A549 (cell line): ENCODE data around the gene PAN3. TPM values are rescaled to one million over a fixed set of nuclear protein-coding genes. Genes with fewer than 3 reads are reported as not detected.
A peak's percentile ranks its signal among the peaks of the same experiment; 100 is the strongest.

ENCODE experiments used
- ATAC-seq, 2 experiments: fragments of 200-7000 bp in 1 of 2; fragments of >200 bp in 1 of 2; cut with Nextera tagmentation in 1 of 2; cut with Tn5 transposase in 1 of 2; 3 replicates each; pipeline versions ENCODE4 v1.8.0 to v1.9.1; 2018 to 2020; ENCODE audit warnings: mild to moderate bottlenecking in 1 of 2, moderate library complexity in 1 of 2
- CTCF ChIA-PET: fragments of 300-600 bp; sonication (Branson Sonifier 250); formaldehyde crosslinking; extraction: SDS; loops from one replicate; lab custom pipeline; 2021; ENCODE audit warnings: antibody characterized with exemption, inconsistent platforms; lab: Yijun Ruan, JAX
- POLR2A ChIA-PET: fragments of 350-600 bp; formaldehyde crosslinking; extraction: SDS; loops from one replicate; lab custom pipeline; 2021; ENCODE audit warnings: antibody characterized with exemption, inconsistent platforms; lab: Yijun Ruan, JAX
- DNase-seq, 2 experiments: peaks; one replicate each; pipeline versions ENCODE4 v3.0.0 to v3.0.0-alpha.2; 2011 to 2016; ENCODE audit warnings: low read depth in 1 of 2, low spot score in 1 of 2
- FAIRE-seq: peaks from 2 replicates; lab custom pipeline; 2011; peaks lifted over from hg19 to GRCh38; lab: Jason Lieb, UNC
- H3K27ac ChIP-seq, 2 experiments: fragments of >200 bp; sonication (Bioruptor Twin); formaldehyde crosslinking; 3 replicates each; pipeline ENCODE4 v1.5.1; 2016 to 2017
- H3K4me1 ChIP-seq: fragments of >200 bp; sonication (Bioruptor Twin); formaldehyde crosslinking; 3 replicates; pipeline ENCODE4 v1.6.1; 2016
- H3K4me2 ChIP-seq: fragments of >200 bp; sonication (Bioruptor Twin); formaldehyde crosslinking; 3 replicates; pipeline ENCODE4 v1.6.1; 2016
- H3K4me3 ChIP-seq: fragments of >200 bp; sonication (Bioruptor Twin); formaldehyde crosslinking; 3 replicates; pipeline ENCODE4 v1.5.1; 2016
- H3K9me3 ChIP-seq: fragments of >200 bp; sonication (Bioruptor Twin); formaldehyde crosslinking; 3 replicates; pipeline ENCODE4 v1.6.1; 2016
- BCL3 ChIP-seq: fragments of >200 bp; sonication (Bioruptor Twin); formaldehyde crosslinking; IDR thresholded peaks from 3 replicates; pipeline ENCODE4 v1.6.1; 2016
- BHLHE40 ChIP-seq: IDR thresholded peaks from 2 replicates; pipeline ENCODE4 v1.6.1; 2012; ENCODE audit warnings: low read depth, low read length, inconsistent platforms
- CBX2 ChIP-seq: fragments of 200-600 bp; sonication (generic); IDR thresholded peaks from 2 replicates; pipeline ENCODE4 v1.6.1; 2016; ENCODE audit warnings: low read depth, mild to moderate bottlenecking, borderline replicate concordance
- E2F6 ChIP-seq: IDR thresholded peaks from 2 replicates; pipeline ENCODE4 v1.6.1; 2012; ENCODE audit warnings: low read depth, borderline replicate concordance
- EP300 ChIP-seq, 2 experiments: fragments of >200 bp; sonication (Bioruptor Twin); formaldehyde crosslinking; IDR thresholded peaks; 2 replicates in 1 of 2; 3 replicates in 1 of 2; pipeline ENCODE4 v1.6.1; 2016 to 2017
- ESRRA ChIP-seq: fragments of 150-350 bp; IDR thresholded peaks from 2 replicates; pipeline ENCODE4 v1.6.1; 2014; ENCODE audit warnings: mild to moderate bottlenecking, low read length, borderline replicate concordance
- HEYL ChIP-seq: fragments of 250-450 bp; sonication (Bioruptor Pico); IDR thresholded peaks from 2 replicates; pipeline ENCODE4 v1.8.0; 2021; ENCODE audit warnings: mild to moderate bottlenecking, moderate library complexity
- HOXB13 ChIP-seq: fragments of 250-450 bp; sonication (Bioruptor Pico); IDR thresholded peaks from 2 replicates; pipeline ENCODE4 v1.5.0; 2020; ENCODE audit warnings: low read depth, mild to moderate bottlenecking, moderate library complexity
- JUNB ChIP-seq: fragments of >200 bp; sonication (Bioruptor Twin); formaldehyde crosslinking; IDR thresholded peaks from 2 replicates; pipeline ENCODE4 v1.6.1; 2016
- MAFK ChIP-seq: fragments of 450-650 bp; IDR thresholded peaks from 2 replicates; pipeline ENCODE4 v1.6.1; 2014; ENCODE audit not compliant: partially characterized antibody
- MAX ChIP-seq: IDR thresholded peaks from 2 replicates; pipeline ENCODE4 v1.6.1; 2012
- MYC ChIP-seq: IDR thresholded peaks from 2 replicates; pipeline ENCODE4 v1.6.1; 2012; ENCODE audit warnings: mild to moderate bottlenecking, inconsistent platforms, low read length, improper control_type of control experiment, borderline replicate concordance
- NFE2L2 ChIP-seq: fragments of 150-350 bp; conservative IDR thresholded peaks from 2 replicates; pipeline ENCODE4 v1.6.1; 2014; ENCODE audit warnings: low read length
- NR3C1 ChIP-seq: fragments of >200 bp; sonication (Bioruptor Twin); formaldehyde crosslinking; IDR thresholded peaks from 3 replicates; pipeline ENCODE4 v1.6.1; 2017
- PHF8 ChIP-seq: fragments of 200-600 bp; sonication (generic); IDR thresholded peaks from 2 replicates; pipeline ENCODE4 v1.6.1; 2016; ENCODE audit warnings: low read depth, mild to moderate bottlenecking, antibody characterized with exemption, moderate library complexity, borderline replicate concordance
- POLR2A ChIP-seq: IDR thresholded peaks from 2 replicates; pipeline ENCODE4 v1.6.1; 2012; ENCODE audit warnings: mild to moderate bottlenecking, low read length
- POLR2AphosphoS2 ChIP-seq: conservative IDR thresholded peaks from 2 replicates; pipeline ENCODE4 v1.6.1; 2012; ENCODE audit warnings: low read length, improper control_type of control experiment, inconsistent platforms
- RAD21 ChIP-seq, 2 experiments: fragments of >200 bp in 1 of 2; sonication (Bioruptor Twin) in 1 of 2; formaldehyde crosslinking in 1 of 2; IDR thresholded peaks in 1 of 2; conservative IDR thresholded peaks in 1 of 2; 2 replicates in 1 of 2; 3 replicates in 1 of 2; pipeline ENCODE4 v1.6.1; 2012 to 2018; ENCODE audit warnings: inconsistent platforms in 1 of 2
- RARB ChIP-seq: fragments of 250-450 bp; sonication (Bioruptor Pico); IDR thresholded peaks from 2 replicates; pipeline ENCODE4 v1.8.0; 2021; ENCODE audit warnings: mild to moderate bottlenecking, moderate library complexity
- RCOR1 ChIP-seq: fragments of 150-350 bp; IDR thresholded peaks from 2 replicates; pipeline ENCODE4 v1.6.1; 2014; ENCODE audit warnings: antibody characterized with exemption, low read length, low read depth
- REST ChIP-seq: fragments of 200-600 bp; sonication (generic); IDR thresholded peaks from 2 replicates; pipeline ENCODE4 v1.6.1; 2016; ENCODE audit warnings: antibody characterized with exemption, mild to moderate bottlenecking, moderate library complexity
- SMC3 ChIP-seq: fragments of >200 bp; sonication (Bioruptor Twin); formaldehyde crosslinking; IDR thresholded peaks from 3 replicates; pipeline ENCODE4 v1.6.1; 2018; ENCODE audit warnings: inconsistent platforms
- ZSCAN20 ChIP-seq: fragments of 250-450 bp; sonication (Bioruptor Pico); IDR thresholded peaks from 2 replicates; pipeline ENCODE4 v1.8.0; 2022; ENCODE audit warnings: mild to moderate bottlenecking, moderate library complexity
- WGBS: methylation state at CpG from one replicate; pipeline ENCODE4 v1.1.6; 2017; ENCODE audit errors: missing lambda C conversion rate; 5-methylcytosine and 5-hydroxymethylcytosine counted together
- polyA plus RNA-seq, 4 experiments: library from polyadenylated mRNA; depleted of rRNA in 3 of 4; stranded (reverse); fragments of >200 nt; fragmentation: RNase III in 1 of 4; extraction: RNeasy Plus Mini Kit Qiagen cat#74134 plus additional on column Dnase treatment in 1 of 4; gene quantifications; 2 replicates in 3 of 4; 3 replicates in 1 of 4; pipeline ENCODE4 v1.2.3, GENCODE V29; 2011 to 2017

PAN3 gene
- polyA plus RNA-seq, 2 of the 4 experiments (the other 2 are of a cell fraction), result 6.2 to 13.9 TPM

- WGBS, result 100% methylated on average over 2 of the region's 2 CpGs
- H3K4me1 ChIP-seq, result no peaks in the 10 kb centered on the region
- H3K4me3 ChIP-seq, result no peak overlapping the region
- no peaks in the 10 kb centered on the region for H3K9me3 ChIP-seq
- FAIRE-seq (no peak), DNase-seq (no peak), ATAC-seq (no peak)
- ChIA-PET CTCF (no interaction called here), POLR2A (no interaction called here)
- no peak overlapping the region for H3K4me2 ChIP-seq
- H3K27ac ChIP-seq, result no peak overlapping the region
- TF ChIP-seq JUNB (no peak), CBX2 (no peak), MYC (no peak), NR3C1 (no peak), POLR2A (no peak), RCOR1 (no peak), NFE2L2 (no peak), E2F6 (no peak), MAFK (no peak), PHF8 (no peak), HOXB13 (CRISPR knock-in tag) (no peak), MAX (no peak), HEYL (no peak), REST (no peak), ESRRA (no peak), POLR2AphosphoS2 (no peak), ZSCAN20 (CRISPR knock-in tag) (no peak), BHLHE40 (no peak), RARB (no peak)
- TF ChIP-seq, all 56 proteins: peak for 0
These were observed 132.9 kb downstream of the PAN3 start for GRCh38 chr13:28271056-28271840.

GRCh38 chr13:28273919-28274318 is 135.6 kb downstream of the PAN3 start:
- Histone ChIP-seq H3K9me3 (no peaks in the 10 kb centered on the region), H3K27ac (no peak overlapping the region), H3K4me1 (no peaks in the 10 kb centered on the region), H3K4me3 (no peak overlapping the region), H3K4me2 (no peak overlapping the region)
- no peak for FAIRE-seq
- DNase-seq, result no peak
- TF ChIP-seq BCL3 (no peak), REST (no peak), EP300 (IDR thresholded peaks at IDR 0.05) (no peak), POLR2A (no peak), RAD21 (conservative IDR thresholded peaks at IDR 0.05 in 1 of 2, IDR thresholded peaks at IDR 0.05 in 1 of 2) (0 out of 5 replicates have a peak, but pooled peaks of 1 of the 2 experiments have one; percentile 8), NFE2L2 (no peak), SMC3 (no peak)
- WGBS, result 78% methylated on average over 3 of the region's 3 CpGs
- CTCF ChIA-PET, result no interaction called here
- POLR2A ChIA-PET, result no interaction called here
- ATAC-seq, result no peak
